LNCaP clone FGC (cell line): ENCODE results near the gene TYMP.
"Not testable (repeated sequence)": the region's sequence is repeated elsewhere in the genome, so short reads cannot be mapped to it uniquely, and the experiment has no call there.

Source experiments
- DNase-seq: peaks from one replicate; pipeline ENCODE4 v3.0.0-alpha.2; 2011; ENCODE audit warnings: low read depth
- H3K4me3 ChIP-seq: 2 replicates; pipeline ENCODE4 v1.5.1; 2011; ENCODE audit warnings: mild to moderate bottlenecking, low read depth, low read length, control low read depth
- TF ChIP-seq, protein P1 (sequence below): IDR thresholded peaks from 2 replicates; pipeline ENCODE4 v1.5.1; 2012; ENCODE audit warnings: mild to moderate bottlenecking; ENCODE audit not compliant: control insufficient read depth, insufficient read depth; ENCODE audit errors: extremely low read depth

TYMP gene

DNA sequence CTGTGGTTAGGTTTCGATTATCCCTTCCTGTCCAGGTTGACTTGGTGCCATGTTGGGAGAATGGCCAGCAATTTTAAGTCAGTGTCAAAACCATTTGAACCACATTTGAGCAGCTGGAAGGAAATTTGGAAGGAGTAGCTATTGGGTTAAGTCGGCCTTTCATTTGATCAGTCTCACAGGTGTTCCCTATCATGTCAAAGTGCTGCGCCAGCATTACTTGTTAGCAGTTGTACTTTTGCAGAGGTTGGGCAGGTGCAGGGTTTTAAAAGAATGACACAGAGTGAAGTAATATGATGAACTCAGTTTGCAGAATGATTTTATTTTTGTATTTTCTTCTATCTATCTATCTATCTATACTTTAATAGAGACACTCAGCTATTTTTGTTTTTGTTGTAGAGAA lies 6.4 kb upstream of the TYMP start:
- H3K4me3 ChIP-seq, result no peak overlapping the region
- DNase-seq, result no peak
- TF ChIP-seq, protein P1, sequence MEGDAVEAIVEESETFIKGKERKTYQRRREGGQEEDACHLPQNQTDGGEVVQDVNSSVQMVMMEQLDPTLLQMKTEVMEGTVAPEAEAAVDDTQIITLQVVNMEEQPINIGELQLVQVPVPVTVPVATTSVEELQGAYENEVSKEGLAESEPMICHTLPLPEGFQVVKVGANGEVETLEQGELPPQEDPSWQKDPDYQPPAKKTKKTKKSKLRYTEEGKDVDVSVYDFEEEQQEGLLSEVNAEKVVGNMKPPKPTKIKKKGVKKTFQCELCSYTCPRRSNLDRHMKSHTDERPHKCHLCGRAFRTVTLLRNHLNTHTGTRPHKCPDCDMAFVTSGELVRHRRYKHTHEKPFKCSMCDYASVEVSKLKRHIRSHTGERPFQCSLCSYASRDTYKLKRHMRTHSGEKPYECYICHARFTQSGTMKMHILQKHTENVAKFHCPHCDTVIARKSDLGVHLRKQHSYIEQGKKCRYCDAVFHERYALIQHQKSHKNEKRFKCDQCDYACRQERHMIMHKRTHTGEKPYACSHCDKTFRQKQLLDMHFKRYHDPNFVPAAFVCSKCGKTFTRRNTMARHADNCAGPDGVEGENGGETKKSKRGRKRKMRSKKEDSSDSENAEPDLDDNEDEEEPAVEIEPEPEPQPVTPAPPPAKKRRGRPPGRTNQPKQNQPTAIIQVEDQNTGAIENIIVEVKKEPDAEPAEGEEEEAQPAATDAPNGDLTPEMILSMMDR, result no peak

DNA sequence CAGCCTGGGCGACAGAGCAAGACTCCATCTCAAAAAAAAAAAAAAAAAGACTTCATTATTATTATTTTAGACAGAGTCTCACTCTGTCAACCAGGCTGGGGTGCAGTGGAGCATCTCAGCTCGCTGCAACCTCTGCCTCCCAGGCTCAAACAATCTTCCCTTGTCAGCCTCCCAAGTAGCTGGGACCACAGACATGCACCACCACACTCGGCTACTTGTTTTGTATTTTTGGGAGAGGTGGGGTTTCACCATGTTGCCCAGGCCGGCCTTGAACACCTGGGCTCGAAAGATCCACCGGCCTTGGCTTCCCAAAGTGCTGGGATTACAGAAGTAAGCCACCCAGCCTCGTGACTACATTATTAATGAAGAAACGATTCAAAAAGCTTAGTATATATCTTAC lies 5.3 kb upstream of the TYMP start:
- DNase-seq, result no peak
- no peak overlapping the region for H3K4me3 ChIP-seq
- TF ChIP-seq, protein P1, result no peak

DNA sequence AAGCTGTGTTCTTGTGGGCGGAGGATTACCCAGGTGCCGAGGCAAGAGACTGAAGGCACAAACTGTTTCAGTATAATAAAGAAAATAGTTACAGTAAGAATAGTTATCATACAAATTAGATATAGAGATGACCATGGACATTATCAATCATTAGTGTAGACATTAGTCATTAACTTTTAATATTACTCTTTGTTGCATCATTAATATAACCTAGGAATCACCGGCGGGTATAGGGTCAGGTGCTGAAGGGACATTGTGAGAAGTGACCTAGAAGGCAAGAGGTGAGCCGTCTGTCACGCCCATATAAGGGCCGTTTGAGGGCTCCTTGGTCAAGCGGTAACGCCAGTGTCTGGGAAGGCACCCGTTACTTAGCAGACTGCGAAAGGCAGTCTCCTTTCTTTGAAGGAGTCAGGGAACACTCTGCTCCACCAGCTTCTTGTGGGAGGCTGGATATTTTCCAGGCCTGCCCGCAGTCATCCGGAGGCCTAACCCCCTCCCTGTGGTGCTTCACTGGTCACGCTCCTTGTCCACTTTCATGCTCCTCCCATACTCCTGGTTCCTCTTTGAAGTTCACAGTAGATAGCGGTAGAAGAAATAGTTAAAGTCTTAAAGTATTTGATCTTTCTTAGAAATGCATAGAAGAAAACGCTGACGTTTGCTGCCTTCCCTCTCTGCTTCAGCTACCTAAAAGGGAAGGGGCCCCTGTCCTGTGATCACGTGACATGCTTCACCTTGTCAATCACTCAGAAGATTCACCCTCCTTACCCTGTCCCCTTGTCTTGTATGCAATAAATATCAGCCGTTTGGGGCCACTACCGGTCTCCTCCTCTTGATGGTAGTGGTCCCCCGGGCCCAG lies 4.3 kb upstream of the TYMP start:
- H3K4me3 ChIP-seq, DNase-seq: not testable (repeated sequence)

DNA sequence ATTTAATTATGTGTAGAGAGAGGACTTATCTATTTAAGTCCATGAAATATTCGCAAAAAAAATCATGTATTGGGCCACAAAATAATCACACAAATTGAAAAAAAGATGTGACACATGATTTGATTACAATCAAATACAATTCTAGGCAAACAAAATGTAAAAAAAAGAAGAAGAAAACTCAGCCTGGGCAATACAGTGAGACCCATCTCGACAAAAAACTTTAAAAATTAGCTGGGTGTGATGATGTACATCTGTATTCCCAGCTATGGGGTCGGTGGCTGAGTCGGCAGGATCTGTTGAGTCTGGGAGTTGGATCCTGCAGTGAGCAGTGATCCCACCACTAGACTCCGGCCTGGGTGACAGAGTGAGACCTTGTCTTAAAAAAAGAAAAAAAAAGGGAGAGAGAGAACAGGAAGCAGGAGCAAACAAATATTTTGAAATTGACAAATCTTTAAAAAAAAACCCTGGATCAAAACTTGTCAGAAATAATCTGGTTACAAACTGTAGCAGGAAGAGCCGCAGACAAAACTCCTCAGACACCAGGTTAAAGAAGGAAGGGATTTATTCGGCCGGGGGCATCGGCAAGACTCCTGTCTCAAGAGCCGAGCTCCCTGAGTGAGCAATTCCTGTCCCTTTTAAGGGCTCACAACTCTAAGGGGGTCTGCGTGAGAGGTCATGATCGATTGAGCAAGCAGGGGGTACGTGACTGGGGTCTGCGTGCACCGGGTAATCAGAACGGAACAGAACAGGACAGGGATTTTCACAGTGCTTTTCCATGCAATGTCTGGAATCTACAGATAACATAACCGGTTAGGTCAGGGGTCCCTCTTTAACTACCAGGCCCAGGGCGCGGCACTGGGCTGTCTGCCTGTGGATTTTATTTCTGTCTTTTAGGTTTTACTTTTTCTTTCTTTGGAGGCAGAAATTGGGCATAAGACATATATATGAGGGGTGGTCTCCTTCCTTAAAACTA lies 3.3 kb upstream of the TYMP start:
- H3K4me3 ChIP-seq, result no peak overlapping the region
- TF ChIP-seq, protein P1, result no peak
- DNase-seq, result no peak

DNA sequence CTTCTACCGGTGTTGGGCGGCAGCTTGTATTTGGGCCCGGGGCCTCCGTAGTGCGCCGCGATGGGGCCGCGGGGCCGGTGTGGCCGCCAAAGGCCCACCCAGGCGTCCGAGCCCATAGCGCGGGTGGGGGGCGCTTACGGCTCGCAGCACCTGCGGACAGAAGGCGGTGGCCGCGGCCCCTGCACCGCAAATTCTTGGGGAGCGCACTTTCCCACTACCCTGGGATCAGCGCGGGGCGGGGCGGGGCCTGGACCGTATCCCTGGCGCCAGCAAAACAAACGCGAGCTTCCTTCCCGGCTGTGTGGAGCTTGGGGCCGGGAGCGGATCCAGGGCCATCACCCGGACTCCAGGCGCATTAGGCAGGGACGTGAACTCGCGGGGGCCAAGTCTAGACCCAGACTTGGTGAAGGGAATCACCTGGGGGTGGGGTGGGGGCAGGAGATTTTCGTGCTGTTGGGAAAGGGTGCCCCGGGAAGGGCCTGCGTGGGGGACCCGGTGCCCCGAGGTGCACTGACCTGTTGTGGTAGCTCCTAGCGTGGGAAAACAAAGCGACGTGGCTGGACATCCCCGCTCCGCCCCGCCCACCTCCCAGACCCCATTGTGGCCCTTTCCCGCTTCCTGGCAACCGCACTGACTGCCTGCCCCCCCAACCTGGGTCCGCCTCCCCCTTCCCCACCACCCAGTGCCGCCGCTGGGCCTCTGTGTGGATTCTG lies 2.3 kb upstream of the TYMP start:
- TF ChIP-seq, protein P1, result no peak
- no peak for DNase-seq
- peak overlapping the region; percentile 78 for H3K4me3 ChIP-seq

DNA sequence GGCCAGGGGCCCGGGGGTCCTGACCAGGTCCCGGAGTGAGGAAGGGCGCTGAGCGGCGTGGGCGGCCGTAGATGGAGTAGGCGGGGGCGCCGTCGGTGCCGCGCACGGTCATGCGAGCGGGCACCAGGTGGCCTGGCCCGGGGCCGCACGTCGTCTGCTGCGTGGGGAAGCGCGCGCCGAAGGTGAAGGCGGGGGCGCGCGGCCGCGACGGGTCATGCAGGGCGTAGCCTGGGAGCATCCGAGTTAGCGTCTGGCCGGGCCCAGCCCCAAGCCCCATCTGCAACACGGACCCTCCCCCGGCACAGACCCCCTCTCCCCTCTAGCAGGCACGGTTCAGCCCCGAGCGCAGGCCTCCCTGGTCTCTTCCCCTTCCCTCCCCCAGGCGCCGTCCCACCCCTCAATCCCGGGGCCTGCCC lies 1.7 kb upstream of the TYMP start:
- TF ChIP-seq, protein P1, result no peak
- peak overlapping the region; percentile 78 for H3K4me3 ChIP-seq
- no peak for DNase-seq
